ENCODE measurements around the gene COL6A3.

DNA sequence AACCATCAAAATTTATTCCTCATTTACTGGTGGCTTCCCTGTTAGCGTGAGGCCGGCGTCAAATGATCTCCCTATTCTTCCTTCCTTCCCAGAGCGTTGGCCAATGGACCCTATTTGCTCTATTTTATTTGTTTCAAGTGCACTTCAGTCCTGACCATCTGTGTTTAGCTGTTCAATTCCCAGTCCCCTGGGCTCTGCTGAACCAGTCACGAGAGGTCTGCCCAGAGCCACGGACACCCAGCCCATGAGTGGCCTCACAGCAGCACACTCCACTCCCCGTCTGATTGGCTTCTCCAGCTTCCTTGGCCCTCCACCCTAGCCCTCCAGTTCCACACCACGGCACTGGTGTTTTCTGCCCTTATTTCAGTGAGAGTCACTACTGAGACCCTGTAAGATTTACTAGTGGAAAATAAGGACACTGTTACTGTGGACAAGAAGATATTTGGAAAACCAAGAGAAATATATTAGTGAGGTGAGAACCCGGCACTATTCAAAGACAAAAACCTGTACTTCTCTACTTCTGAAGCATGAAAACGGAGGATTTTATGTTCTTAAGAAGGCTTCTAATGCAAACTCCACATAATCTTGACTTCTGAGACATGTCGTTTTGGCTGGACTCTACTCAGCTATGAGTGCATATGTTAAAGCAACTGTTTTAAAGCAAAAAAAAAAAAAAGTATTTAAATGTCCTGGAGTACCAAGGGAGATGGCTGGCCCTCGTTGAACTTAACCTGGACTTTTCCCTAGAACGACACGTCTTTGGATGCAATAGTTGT is 86.6 kb downstream of the COL6A3 start:
- TF ChIP-seq ZNF146 (tag by site-specific recombination; IDR thresholded peaks at IDR 0.05): no peak
- no peak for TF ChIP-seq SALL2 (tag by site-specific recombination; IDR thresholded peaks at IDR 0.05; ENCODE audit: borderline replicate concordance)
- no peak for TF ChIP-seq PATZ1 (tag by site-specific recombination; IDR thresholded peaks at IDR 0.05)
- no peak for TF ChIP-seq ZBTB1 (tag by site-specific recombination; IDR thresholded peaks at IDR 0.05)
- TF ChIP-seq ZNF140 (tag by site-specific recombination; IDR thresholded peaks at IDR 0.05): no peak
- no peak for TF ChIP-seq ZNF114 (tag by site-specific recombination; IDR thresholded peaks at IDR 0.05)
- TF ChIP-seq CTCF (tag by site-specific recombination; IDR thresholded peaks at IDR 0.05): no peak
- TF ChIP-seq MEIS1 (CRISPR knock-in tag; IDR thresholded peaks at IDR 0.05; ENCODE audit: borderline replicate concordance): no peak
- TF ChIP-seq, protein P1, sequence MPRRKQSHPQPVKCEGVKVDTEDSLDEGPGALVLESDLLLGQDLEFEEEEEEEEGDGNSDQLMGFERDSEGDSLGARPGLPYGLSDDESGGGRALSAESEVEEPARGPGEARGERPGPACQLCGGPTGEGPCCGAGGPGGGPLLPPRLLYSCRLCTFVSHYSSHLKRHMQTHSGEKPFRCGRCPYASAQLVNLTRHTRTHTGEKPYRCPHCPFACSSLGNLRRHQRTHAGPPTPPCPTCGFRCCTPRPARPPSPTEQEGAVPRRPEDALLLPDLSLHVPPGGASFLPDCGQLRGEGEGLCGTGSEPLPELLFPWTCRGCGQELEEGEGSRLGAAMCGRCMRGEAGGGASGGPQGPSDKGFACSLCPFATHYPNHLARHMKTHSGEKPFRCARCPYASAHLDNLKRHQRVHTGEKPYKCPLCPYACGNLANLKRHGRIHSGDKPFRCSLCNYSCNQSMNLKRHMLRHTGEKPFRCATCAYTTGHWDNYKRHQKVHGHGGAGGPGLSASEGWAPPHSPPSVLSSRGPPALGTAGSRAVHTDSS (tag by site-specific recombination; IDR thresholded peaks at IDR 0.05): no peak
